ENCODE measurements around the gene GCLC.

Gene GCLC

DNA sequence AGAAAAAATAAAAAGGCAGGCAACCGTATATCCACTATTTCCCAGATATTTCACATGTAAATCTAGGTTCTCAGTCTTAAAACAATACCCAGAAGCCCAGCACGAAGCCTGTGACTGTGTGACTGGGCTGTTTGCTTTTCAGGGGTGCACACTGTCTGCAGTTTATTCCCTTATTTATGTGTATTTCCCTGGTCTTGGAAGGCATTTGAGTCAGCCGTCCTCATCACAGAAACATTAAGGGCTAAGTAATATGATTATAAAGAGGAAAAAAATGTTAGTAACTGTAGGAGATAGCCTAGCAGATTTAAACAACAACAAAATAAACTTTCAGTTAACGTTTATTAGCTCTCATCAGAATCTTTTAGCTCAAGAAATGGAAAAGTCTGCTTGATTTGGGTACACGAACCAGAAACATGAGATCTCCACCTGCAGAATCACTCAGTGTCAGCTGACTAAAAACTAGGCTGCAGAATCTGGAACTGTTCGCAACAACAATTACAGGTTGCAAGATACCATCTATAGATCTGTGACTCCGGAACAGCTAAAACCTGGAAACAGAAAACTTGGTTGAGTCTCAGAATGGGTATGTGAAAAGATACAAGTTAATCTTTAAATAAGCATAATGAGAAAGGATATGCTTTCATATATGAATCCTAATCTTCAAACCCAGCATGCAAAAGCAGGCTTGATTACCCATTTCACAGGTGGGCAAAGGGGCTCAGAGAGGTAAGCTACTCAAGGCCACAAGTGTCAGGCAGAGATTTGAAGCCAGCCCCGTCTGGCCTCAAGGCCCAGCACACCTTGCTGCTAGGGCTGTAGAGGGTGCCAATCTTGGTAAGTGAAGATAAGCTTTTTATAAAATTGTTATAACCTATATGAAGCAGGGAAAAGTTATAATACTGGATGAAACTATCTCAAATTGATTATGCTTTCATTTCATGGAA lies 21.1 kb downstream of the GCLC start:
- no peak for DNase-seq

DNA sequence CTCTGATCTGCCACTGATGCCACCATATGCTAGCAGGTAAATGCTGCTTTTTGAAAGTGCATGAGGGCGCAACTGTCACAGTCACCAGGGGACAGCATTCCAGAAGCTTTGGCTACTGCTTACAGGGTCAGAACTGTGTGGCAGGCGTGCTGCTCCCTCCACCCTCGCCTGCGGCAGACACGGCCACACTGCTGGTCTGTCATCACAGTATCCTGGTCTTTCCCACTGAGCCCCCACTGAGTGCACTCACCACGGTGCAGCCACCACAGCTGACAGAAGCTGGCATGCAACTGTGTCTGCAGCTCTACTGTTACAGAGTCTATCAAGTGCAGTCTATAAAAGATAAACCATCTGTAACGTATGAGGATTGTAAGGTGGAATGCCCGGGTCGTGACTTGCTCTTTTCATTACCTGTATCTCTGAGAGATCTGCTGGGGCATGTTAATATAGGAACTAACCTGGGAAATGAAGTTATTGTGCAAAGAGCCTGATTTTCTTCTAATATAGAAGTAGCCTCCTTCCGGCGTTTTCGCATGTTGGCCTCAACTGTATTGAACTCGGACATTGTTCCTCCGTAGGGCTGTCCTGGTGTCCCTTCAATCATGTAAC lies 24.5 kb downstream of the GCLC start:
- DNase-seq: no peak

DNA sequence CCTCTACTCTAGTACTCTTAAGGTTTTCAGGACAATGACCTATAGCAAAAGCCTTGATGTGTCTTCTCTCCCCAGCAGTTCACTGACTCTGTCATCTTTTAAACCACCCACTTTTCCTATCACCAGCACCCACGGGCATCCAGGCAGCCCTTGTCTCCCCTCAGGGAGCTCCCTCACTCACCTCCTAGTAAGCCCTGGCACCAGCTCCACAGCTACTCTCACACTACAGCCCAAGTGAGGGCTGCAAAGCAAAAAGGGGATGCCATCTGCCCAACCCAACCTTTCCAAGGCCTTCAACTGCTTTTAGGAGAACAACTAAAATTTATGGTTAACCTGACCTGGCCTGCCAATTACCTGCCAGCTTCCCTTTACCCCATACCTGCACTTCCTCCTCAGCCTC lies 26.0 kb downstream of the GCLC start:
- no peak for DNase-seq

DNA sequence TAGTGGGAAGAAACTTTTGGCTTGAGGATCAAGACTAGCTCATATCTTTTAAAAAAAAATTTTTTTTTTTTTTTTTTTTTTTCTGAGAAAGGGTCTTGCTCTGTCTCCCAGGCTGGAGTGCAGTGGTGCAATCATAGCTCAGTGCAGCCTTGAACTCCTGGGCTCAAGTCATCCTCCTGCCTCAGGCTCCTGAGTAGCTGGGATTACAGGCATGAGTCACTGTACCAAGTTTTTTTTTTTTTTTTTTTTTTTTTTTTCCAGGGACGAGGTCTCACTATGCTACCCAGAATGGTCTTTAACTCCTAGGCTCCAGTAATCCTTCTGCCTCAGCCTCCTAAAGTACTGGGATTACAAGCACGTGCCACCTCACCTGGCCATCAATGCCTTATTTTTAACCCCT lies 27.9 kb downstream of the GCLC start:
- DNase-seq: no peak

DNA sequence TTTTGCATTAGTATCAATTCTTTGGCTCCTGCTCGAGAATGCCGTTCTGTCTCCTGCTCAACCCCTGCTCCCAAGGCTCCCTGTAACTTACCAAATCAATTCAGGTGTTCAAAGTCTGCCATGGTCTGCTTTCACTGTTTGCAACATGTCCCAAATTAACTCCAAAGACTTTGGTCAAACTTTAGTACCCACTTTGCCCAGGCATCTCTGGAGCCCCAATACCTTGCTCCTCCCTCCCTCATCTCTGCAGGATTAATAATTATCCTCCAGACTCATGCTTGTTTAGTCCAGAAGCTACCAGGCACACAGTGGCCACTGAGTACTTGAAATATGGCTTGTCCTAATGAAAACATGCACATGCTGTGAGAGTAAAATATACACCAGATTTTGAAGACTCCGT lies 30.2 kb downstream of the GCLC start:
- no peak for DNase-seq

DNA sequence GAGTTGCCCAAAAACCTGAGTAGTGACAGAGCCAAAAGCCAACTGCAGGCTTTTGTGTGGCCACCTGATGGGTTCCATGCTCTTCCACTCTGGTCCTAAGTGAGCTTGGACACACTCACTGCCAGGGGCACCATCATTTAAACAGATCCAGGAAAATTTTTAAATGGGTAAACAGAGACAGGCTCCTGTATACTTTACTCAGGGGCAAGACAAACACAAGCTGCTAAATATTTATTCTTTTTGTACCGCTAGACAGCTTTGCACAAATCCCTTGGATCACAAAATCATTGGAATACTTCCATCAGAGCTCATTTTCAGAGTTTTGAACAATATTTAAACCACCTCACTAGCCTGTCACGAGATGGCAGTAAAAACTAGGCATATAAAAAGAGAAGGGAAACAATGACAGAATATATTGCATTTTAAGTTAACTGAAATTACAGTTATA lies 31.4 kb downstream of the GCLC start:
- DNase-seq: no peak

DNA sequence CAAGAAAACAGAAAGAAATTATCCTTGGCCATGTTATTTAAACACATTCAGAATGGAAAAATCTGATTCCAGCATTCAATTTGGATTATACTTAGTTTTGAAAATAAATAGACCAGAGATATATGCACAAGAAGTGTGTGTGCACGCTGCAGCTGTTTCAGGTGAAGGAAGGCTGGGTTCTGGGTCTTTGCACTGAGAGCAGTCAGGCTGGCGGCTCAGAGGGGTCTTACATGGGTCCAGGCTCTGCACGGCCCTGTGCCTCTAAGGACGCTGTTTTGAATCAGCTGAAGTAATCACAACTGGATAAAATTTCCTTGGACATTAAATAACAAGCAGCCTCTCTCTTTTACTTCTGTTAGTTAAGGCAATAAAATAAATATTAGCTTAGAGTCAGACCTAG lies 31.8 kb downstream of the GCLC start:
- DNase-seq: no peak

DNA sequence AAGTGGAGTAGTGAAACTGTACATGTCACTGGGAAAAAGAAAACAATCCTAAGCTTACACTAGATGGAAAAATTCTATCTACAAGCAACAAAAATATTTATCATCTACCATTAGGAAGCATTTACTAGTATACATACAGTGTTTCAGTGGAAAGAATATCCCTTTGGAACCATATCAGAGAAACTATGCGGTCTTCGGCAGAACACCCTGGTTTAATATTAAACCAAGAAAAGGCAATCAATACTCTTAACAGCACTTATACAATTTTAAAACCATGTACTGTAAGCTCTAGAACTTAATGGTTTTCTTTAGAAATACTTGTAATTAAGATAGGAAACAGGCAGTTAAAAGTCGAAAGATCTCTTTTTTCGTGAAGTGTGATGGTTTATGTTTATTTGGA lies 32.3 kb downstream of the GCLC start:
- no peak for DNase-seq

DNA sequence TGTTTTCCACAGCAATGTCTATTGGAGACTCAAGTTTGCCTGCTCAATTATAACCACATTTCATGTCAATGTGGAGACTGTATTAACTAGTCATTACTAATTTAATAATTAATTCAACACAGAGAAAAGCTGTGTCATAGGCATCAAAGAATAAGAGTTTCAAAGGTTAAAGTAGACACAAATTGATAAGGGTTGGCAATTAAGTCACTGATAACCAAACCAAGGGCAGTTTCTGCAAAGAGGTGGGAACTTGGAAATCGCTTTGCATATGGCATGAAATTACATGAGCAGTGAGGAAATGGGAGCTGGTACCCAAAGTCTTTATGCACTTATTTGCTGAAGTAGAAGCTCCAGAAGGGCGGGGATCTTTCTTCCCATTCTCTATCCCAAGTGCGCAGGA lies 34.2 kb downstream of the GCLC start:
- no peak for DNase-seq

DNA sequence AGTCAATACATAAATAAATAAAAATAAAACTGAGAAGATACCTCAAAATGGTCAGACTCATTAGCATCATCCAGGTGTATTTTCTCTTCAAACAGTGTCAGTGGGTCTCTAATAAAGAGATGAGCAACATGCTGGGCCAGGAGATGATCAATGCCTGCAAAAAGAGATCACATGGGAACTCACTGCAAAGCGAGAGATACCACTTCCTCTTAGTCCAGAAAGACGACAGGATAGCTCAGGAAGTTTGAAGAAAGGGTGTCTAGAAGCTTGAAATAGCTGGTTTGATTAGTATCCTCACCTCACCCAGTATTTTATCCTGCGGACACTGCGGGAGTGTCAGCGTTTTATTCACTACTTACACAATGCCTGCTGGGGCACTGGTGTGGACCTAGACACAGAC lies 38.0 kb downstream of the GCLC start:
- DNase-seq: no peak

DNA sequence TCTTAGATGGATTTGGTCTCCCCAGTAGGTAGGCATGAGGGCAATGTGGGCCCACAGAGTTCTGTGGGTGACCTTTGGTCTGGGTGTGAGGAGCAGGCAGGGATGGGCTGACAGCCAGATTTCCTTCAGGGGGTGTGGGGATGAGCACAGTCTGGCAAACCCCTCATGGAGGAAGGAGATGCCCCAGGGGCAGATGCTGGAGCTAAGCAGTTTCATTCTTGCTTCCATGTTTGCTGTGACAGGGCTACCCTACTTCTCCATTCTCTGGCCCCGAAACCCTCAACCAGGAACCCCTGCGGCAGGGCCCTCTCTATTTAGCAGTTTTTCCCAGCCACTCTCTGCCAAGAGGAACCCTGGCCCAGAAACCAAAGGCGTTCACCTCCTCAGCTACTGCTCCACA lies 40.4 kb downstream of the GCLC start:
- DNase-seq: no peak

DNA sequence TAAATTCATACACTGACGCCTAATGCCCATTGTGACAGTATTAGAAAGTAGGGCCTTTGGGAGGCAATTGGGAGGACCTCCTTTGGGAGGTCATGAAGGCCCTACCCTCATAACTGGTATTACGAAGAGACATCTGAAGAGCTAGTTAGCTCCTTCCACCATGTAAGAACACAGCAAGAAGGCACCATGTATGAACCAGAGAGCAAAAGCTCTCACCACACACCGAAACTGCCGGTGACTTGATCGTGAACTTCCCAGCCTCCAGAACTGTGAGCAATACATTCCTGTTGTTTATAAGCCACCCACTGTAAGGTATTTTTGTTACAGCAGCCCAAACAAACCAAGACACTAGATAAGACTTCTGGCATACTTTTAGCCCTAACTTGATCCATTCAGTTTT lies 41.8 kb downstream of the GCLC start:
- no peak for DNase-seq

DNA sequence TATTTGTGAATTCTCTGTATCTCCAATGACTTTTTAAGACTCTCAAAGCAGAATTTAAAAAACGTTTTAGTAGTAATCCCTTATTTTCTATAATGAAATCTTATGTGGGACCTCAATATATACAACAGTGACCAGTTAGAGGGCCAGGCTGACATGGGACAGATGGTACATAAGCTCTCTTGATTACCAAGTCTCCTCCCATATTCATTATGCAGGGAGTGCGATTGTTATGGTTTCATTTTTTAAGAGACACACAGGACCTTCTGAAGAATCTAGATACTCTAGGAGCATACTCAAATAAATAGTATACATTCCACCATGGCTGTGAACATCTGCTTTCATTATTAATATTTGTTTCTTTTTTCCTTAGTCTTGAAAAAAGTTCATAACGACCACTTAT lies 43.5 kb downstream of the GCLC start:
- no peak for DNase-seq

DNA sequence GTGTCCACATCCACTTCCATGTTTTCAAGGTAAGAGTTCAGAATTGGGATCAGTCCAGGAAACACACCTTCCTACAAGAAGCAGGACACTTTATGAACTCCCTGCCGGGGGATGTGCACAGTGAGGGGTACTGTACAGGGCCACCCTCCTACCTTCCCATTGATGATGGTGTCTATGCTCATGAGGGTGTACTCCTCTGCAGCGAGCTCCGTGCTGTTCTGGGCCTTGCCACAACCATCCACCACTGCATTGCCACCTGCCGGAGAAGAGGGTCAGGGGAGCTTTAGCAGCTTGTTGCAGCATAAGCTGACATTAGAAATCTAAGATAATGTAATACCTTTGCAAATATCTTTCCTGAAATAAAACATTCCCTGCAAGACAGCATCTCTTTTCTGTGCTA lies 44.8 kb downstream of the GCLC start:
- no peak for DNase-seq

DNA sequence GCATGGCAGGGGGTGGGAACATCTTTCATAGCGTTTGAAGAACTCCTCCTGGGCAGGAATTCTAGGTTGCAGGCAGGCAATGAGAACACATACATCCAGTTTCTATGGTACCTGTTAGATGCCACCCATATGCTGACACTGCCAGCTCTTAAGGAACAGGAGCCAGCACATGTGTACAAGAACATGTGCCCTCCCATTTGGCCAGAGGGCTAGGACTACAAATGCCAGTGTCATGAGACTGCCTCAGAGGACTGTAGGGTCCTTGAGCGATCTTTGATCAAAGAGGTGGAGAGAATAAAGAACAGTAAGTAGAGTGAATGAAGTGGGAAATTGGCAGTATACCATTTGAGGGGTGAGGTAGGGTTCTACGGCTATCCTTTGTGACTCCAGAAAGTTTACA lies 45.8 kb downstream of the GCLC start:
- DNase-seq: no peak

DNA sequence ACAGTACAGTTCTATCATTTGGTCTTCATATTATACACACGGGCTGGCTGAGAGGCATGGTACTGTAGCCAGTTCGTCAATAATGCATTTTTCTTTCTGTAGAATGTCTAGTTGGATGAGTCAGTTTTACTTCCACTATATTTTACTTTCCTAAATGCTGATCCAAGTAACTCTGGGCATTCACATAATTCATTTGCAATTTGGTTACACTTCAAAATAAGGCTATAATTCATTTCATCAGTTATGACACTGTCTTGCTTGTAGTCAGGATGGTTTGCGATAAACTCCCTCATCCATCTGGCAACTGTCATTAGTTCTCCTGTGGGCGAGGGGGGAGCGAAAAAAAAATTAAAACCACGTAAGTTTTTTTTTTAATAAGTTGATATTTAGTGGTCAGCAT lies 46.3 kb downstream of the GCLC start:
- DNase-seq: no peak

DNA sequence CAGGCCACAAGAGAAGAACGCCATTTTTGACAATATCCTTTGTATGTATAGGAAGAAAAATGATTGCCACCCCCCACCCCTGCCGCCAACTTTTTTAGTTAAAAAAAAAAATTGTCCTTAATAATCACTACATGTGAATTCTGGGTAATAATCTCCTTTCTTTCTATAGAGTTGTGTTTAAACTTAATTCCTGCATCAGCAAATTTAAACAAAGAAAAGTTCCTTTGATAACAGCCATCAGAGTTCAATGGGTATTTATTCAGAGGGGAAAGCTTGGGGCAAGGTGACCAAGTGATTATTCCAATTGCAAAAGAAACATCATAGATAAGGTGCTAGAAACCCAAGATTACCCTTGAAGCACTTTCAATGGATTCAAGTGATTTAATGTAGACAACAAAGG lies 47.0 kb downstream of the GCLC start:
- DNase-seq: no peak

DNA sequence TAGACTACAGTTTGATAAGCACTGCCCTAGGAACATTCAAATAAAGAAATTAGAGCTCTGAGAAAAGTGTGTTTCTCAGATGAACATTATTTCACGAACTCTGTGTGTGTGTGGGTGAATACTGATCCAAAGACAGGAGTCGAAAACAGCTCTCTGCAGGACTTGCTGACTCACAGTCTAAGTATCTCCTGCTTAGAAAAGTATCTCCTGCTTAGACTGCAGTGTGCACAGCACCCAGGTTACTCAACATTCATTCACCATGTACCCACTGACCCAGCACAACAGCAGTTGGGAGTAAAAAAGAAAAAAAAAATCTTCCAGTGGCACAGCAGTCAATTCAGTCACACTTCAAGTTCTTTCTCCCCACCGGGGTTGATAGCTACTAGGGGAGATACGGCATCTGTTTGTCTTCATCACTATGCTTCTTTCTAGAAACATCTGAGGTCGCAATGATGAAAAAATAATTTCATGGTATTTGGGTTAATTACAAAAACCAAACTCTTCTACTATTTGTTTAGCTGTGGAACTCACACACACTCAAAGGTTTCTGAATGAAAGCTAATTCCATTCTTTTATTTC lies 48.0 kb downstream of the GCLC start:
- DNase-seq: no peak

DNA sequence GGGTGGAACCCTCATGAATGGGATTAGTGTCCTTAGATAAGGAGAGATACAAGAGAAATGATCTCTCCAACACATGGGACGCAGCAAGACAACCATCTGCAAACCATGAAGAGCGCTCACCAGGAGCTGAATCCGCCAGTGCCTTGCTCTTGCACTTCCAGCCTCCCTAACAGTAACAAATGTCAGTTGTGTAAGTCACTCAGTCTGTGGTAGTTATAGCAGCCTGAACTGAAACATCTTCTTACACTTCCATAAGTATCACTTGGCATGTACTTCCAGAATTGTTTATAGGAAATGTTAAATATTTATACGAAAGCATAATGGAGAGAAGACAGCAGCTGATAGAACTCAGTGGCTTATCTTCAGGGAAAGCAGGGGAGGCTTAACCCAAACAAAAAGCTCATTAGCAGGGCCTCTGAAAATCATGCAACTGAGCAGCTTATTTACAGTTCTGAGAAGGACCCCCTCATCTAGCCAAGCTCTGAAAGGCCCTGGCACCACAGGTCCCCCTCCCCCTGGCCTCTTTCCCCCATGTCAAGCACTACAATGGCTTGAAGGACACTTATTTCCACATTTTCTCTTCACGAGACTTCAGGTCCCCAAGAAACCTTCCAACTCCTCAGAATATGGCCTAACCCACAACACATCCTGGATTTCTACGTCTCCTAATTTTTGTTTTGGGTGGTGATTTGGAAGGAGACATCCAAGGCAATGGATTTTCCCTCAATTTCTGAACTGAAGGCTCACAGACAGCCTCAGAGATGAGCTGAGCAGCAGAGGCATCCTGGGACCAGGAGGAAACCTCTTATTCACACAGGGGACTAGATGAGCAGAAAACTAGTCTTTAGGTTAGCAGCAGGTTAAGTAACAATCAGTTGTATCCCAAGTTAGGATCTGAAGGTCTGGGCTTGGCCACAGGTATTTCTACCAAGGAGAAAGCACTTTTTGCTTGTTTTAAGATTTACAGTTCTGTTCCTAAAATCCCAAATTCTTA lies 49.1 kb downstream of the GCLC start:
- DNase-seq: no peak

DNA sequence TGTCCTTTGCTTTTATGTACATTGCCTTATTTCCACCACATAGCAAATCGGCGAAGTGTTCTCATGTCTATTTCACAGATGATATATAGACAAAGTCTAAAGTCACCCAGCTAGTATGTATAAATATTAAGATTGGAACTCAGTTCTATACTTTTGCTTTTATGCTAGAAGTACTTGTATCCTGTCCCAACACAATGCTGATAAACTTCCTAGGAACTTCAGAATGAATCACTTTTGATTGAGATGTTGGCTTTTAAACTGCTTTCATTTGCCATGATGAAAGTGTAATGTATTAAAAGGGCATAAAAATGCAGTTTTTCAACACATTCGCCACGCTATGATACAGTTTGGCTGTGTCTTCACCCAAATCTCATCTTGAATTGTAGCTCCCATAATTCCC lies 50.8 kb downstream of the GCLC start:
- DNase-seq: no peak

DNA sequence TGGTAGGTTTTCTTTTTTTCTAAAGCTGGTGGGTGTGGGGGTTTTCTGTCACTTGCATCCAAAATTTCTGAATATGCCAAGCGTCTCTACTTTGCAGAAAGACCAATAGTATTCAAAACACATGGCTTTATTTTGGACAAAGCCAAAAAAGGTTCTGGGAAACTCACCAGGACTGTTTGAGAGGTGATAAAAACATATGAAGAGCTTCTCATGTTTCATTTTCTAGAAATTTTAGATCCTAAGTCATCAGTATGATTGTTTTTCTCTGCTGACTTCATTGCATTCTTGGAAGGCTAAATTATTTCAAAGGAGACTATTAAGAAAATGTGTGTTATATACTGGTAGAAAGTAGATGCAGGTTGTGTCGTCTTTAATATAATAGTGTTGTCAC lies 51.3 kb downstream of the GCLC start:
- DNase-seq: no peak

DNA sequence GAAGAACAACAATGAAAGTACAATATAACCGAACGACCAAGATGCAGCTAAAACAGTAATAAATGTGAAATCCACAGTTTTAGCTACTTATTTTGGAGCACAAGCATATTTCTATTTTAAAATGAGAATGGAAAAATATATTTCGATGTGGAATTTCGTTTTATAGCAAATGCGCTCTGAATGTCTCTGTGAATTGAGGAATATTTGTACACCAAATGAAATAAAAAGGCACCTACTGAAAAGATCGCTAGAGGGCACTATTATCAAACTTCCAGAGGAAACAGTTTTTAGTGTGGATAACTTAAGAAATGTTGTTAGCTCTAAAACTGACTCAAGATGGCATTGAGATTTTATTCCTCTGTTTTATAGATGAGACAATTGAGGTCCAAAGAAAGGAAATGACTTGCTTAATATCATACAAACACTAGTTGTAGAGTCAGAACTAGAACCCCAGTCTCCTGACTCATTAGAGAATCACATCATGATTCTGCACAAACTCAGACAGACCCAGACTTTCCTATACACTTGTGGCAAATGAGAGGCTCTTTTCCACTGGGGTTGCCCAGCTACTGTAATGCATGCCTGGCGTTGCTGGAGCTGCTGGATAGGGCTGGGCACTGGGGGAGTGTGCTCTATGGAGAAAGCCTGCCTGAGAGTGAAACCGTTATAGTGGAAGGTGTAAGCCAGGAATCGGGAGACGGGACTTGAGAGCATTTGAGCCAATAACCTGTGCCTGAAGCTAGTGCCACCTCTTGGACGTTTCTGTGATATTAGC lies 51.9 kb downstream of the GCLC start:
- peak in 1 of 2 experiments; percentile 5 for DNase-seq

Data from stimulated activated CD4-positive, alpha-beta T cell treated with anti-CD3 and anti-CD28 coated beads, Interleukin-4, amount 100 ng/mL, for 4 hours (primary cell).